H1 (cell line): ENCODE results near the gene CCDC141. TPM values are rescaled to one million over a fixed set of nuclear protein-coding genes. Genes with fewer than 3 reads are reported as not detected.

Experiments
- CTCF ChIA-PET: fragments of 300-600 bp; sonication (Branson Sonifier 250); formaldehyde crosslinking; loops from one replicate; lab custom pipeline; 2021; ENCODE audit not compliant: partially characterized antibody; lab: Charles Lee
- POLR2A ChIA-PET: fragments of 300-600 bp; sonication (Branson Sonifier 250); formaldehyde crosslinking; loops from one replicate; lab custom pipeline; 2021; ENCODE audit warnings: inconsistent platforms; ENCODE audit not compliant: partially characterized antibody; lab: Charles Lee
- DNase-seq, 2 experiments: peaks; one replicate each; pipeline versions ENCODE4 v3.0.0 to v3.0.0-alpha.2; 2010 to 2022; ENCODE audit warnings: low spot score in 2 of 2, low read depth in 1 of 2, mixed read lengths in 1 of 2
- FAIRE-seq: peaks from 2 replicates; lab custom pipeline; 2011; peaks lifted over from hg19 to GRCh38; lab: Jason Lieb, UNC
- H2AFZ ChIP-seq: 2 replicates; pipeline ENCODE4 v1.8.1; 2012; ENCODE audit warnings: low read length, inconsistent platforms
- H2AK5ac ChIP-seq: 2 replicates; pipeline ENCODE4 v1.6.1; 2013; ENCODE audit warnings: low read depth, low read length
- H2BK120ac ChIP-seq: replicated peaks from 2 replicates; pipeline ENCODE3; 2013; ENCODE audit warnings: low read depth, low read length, inconsistent platforms
- H2BK12ac ChIP-seq: 2 replicates; pipeline ENCODE4 v1.6.1; 2013; ENCODE audit warnings: low read depth, low read length
- H2BK15ac ChIP-seq: 2 replicates; pipeline ENCODE4 v1.6.1; 2013; ENCODE audit warnings: low read length
- H2BK20ac ChIP-seq: 2 replicates; pipeline ENCODE4 v1.6.1; 2013; ENCODE audit warnings: low read length
- H2BK5ac ChIP-seq: 2 replicates; pipeline ENCODE4 v1.6.1; 2013; ENCODE audit warnings: low read depth, low read length
- H3K14ac ChIP-seq: 2 replicates; pipeline ENCODE4 v1.6.1; 2013; ENCODE audit warnings: inconsistent platforms; ENCODE audit not compliant: insufficient read length
- H3K18ac ChIP-seq: 2 replicates; pipeline ENCODE4 v1.6.1; 2013; ENCODE audit warnings: low read length; ENCODE audit errors: extremely low read depth
- H3K23ac ChIP-seq: 2 replicates; pipeline ENCODE4 v1.6.1; 2013; ENCODE audit warnings: inconsistent platforms; ENCODE audit not compliant: insufficient read length
- H3K23me2 ChIP-seq: 2 replicates; pipeline ENCODE4 v1.6.1; 2013; ENCODE audit warnings: low read depth, low read length
- H3K27ac ChIP-seq: 2 replicates; pipeline ENCODE4 v1.6.1; 2011; ENCODE audit warnings: low read depth, low read length, inconsistent platforms
- H3K27me3 ChIP-seq, 4 experiments: replicated peaks in 1 of 4; 1 replicate in 1 of 4; 2 replicates in 3 of 4; pipeline versions ENCODE4 v1.6.1 to v1.8.1; 2011 to 2013; ENCODE audit warnings: low read length in 3 of 4, mild to moderate bottlenecking in 3 of 4, inconsistent platforms in 2 of 4, mixed read lengths in 2 of 4, moderate library complexity in 1 of 4; ENCODE audit not compliant: control insufficient read depth in 3 of 4, insufficient read depth in 3 of 4; ENCODE audit errors: extremely low read depth in 1 of 4
- H3K36me3 ChIP-seq, 4 experiments: 2 replicates each; pipeline versions ENCODE4 v1.6.1 to v1.8.1; 2011 to 2013; ENCODE audit warnings: mild to moderate bottlenecking in 4 of 4, low read length in 3 of 4, moderate library complexity in 2 of 4, control low read depth in 1 of 4, inconsistent platforms in 1 of 4; ENCODE audit not compliant: insufficient read depth in 4 of 4, control insufficient read depth in 2 of 4
- H3K4ac ChIP-seq: replicated peaks from 2 replicates; pipeline ENCODE3; 2013; ENCODE audit warnings: low read length, low read depth, mixed read lengths, inconsistent platforms; ENCODE audit not compliant: insufficient read length
- H3K4me1 ChIP-seq, 4 experiments: replicated peaks in 1 of 4; 1 replicate in 1 of 4; 2 replicates in 3 of 4; pipeline versions ENCODE4 v1.6.1 to v1.8.1; 2011 to 2013; ENCODE audit warnings: low read length in 3 of 4, inconsistent platforms in 2 of 4, mixed read lengths in 1 of 4; ENCODE audit not compliant: insufficient read depth in 4 of 4, control insufficient read depth in 3 of 4
- H3K4me2 ChIP-seq, 2 experiments: 2 replicates each; pipeline versions ENCODE4 v1.6.1 to v1.8.1; 2011 to 2013; ENCODE audit warnings: low read depth in 2 of 2, low read length in 2 of 2, control low read depth in 1 of 2, inconsistent platforms in 1 of 2, mild to moderate bottlenecking in 1 of 2; ENCODE audit not compliant: insufficient read depth in 1 of 2
- H3K4me3 ChIP-seq, 4 experiments: fragments of 200-600, 300-600 bp in 1 of 4; sonication (generic), shearing (Covaris generic), sonication (Bioruptor Twin) in 1 of 4; 2 replicates each; pipeline versions ENCODE4 v1.5.1 to v1.8.1; 2011 to 2016; ENCODE audit warnings: low read length in 4 of 4, low read depth in 3 of 4, control low read depth in 2 of 4, inconsistent platforms in 2 of 4, mild to moderate bottlenecking in 2 of 4, mixed read lengths in 1 of 4, moderate library complexity in 1 of 4; ENCODE audit not compliant: insufficient read depth in 2 of 4; ENCODE audit errors: extremely low read depth in 1 of 4
- H3K56ac ChIP-seq: replicated peaks from 2 replicates; pipeline ENCODE3; 2013; ENCODE audit warnings: low read depth, mild to moderate bottlenecking, mixed read lengths, low read length, inconsistent platforms; ENCODE audit not compliant: insufficient read length
- H3K79me1 ChIP-seq: 2 replicates; pipeline ENCODE4 v1.6.1; 2013; ENCODE audit warnings: low read depth, low read length, control low read depth
- H3K79me2 ChIP-seq, 2 experiments: 2 replicates each; pipeline versions ENCODE4 v1.6.1 to v1.8.1; 2012 to 2013; ENCODE audit warnings: low read length in 2 of 2, mild to moderate bottlenecking in 2 of 2, inconsistent platforms in 1 of 2; ENCODE audit not compliant: insufficient read depth in 2 of 2, control insufficient read depth in 1 of 2
- H3K9ac ChIP-seq, 4 experiments: replicated peaks in 1 of 4; 1 replicate in 1 of 4; 2 replicates in 3 of 4; pipeline versions ENCODE4 v1.6.1 to v1.8.1; 2011 to 2013; ENCODE audit warnings: low read depth in 3 of 4, low read length in 3 of 4, control low read depth in 2 of 4, mild to moderate bottlenecking in 2 of 4, moderate library complexity in 2 of 4, inconsistent platforms in 1 of 4; ENCODE audit errors: extremely low read depth in 1 of 4
- H3K9me3 ChIP-seq, 2 experiments: 2 replicates each; pipeline versions ENCODE4 v1.6.1 to v1.8.1; 2012 to 2013; ENCODE audit warnings: mild to moderate bottlenecking in 2 of 2, moderate library complexity in 2 of 2, control low read depth in 1 of 2, inconsistent platforms in 1 of 2, low read depth in 1 of 2, low read length in 1 of 2, mixed read lengths in 1 of 2; ENCODE audit not compliant: insufficient read depth in 2 of 2
- H4K20me1 ChIP-seq, 2 experiments: replicated peaks in 1 of 2; 2 replicates each; pipeline versions ENCODE3 to v1.8.1; 2011 to 2013; ENCODE audit warnings: inconsistent platforms in 2 of 2, low read length in 2 of 2, mild to moderate bottlenecking in 1 of 2; ENCODE audit not compliant: insufficient read depth in 2 of 2, control insufficient read depth in 1 of 2
- H4K5ac ChIP-seq: 2 replicates; pipeline ENCODE4 v1.6.1; 2013; ENCODE audit warnings: low read length, low read depth, mixed read lengths, inconsistent platforms; ENCODE audit not compliant: insufficient read length
- H4K8ac ChIP-seq: 2 replicates; pipeline ENCODE4 v1.8.0; 2013; ENCODE audit warnings: mild to moderate bottlenecking, moderate library complexity, low read length, inconsistent platforms; ENCODE audit not compliant: insufficient read depth; ENCODE audit errors: extremely low read depth
- H4K91ac ChIP-seq: replicated peaks from 2 replicates; pipeline ENCODE3; 2013; ENCODE audit warnings: low read length, mixed read lengths, inconsistent platforms; ENCODE audit not compliant: insufficient read length
- CEBPB ChIP-seq: IDR thresholded peaks from 2 replicates; pipeline ENCODE4 v1.6.1; 2012; ENCODE audit warnings: low read depth, low read length
- CHD1 ChIP-seq: IDR thresholded peaks from 2 replicates; pipeline ENCODE4 v1.6.1; 2012; ENCODE audit warnings: low read depth, low read length, improper control_type of control experiment
- E2F6 ChIP-seq: IDR thresholded peaks from 2 replicates; pipeline ENCODE4 v1.6.1; 2012; ENCODE audit warnings: inconsistent platforms
- GABPA ChIP-seq: IDR thresholded peaks from 2 replicates; pipeline ENCODE4 v1.6.1; 2011; ENCODE audit warnings: mild to moderate bottlenecking, low read length, moderate library complexity, borderline replicate concordance; ENCODE audit not compliant: insufficient read depth
- MAX ChIP-seq: IDR thresholded peaks from 2 replicates; pipeline ENCODE4 v1.6.1; 2012; ENCODE audit warnings: inconsistent platforms
- NANOG ChIP-seq: IDR thresholded peaks from 2 replicates; pipeline ENCODE4 v1.6.1; 2011; ENCODE audit warnings: low read length, low read depth, mild to moderate bottlenecking, inconsistent platforms; ENCODE audit not compliant: insufficient read depth, poor library complexity, severe bottlenecking
- POLR2A ChIP-seq, 2 experiments: IDR thresholded peaks; 1 replicate in 1 of 2; 2 replicates in 1 of 2; pipeline ENCODE4 v1.6.1; 2011; ENCODE audit warnings: low read depth in 2 of 2, low read length in 2 of 2, mild to moderate bottlenecking in 2 of 2; ENCODE audit errors: control extremely low read depth in 1 of 2
- TAF1 ChIP-seq: IDR thresholded peaks from 2 replicates; pipeline ENCODE4 v1.6.1; 2011; ENCODE audit warnings: mild to moderate bottlenecking, low read depth, low read length
- TBP ChIP-seq: IDR thresholded peaks from 2 replicates; pipeline ENCODE4 v1.6.1; 2011; ENCODE audit warnings: low read depth, low read length, improper control_type of control experiment
- USF2 ChIP-seq: IDR thresholded peaks from 2 replicates; pipeline ENCODE4 v1.6.1; 2011; ENCODE audit warnings: low read length, improper control_type of control experiment
- ZNF274 ChIP-seq: IDR thresholded peaks from 2 replicates; pipeline ENCODE4 v1.7.0; 2012; ENCODE audit warnings: low read length, borderline replicate concordance; ENCODE audit errors: extremely low read depth
- WGBS, 2 experiments: shearing (Covaris generic) in 1 of 2; methylation state at CpG; one replicate each; pipeline versions ENCODE4 v1.1.6 to v1.1.7; 2013 to 2015; ENCODE audit warnings: low lambda C conversion rate in 2 of 2, mixed read lengths in 2 of 2, inconsistent platforms in 1 of 2, low coverage in 1 of 2, missing lambda C conversion rate in 1 of 2; ENCODE audit not compliant: insufficient replicate concordance in 2 of 2, insufficient coverage in 1 of 2, insufficient read length in 1 of 2; ENCODE audit errors: extremely low coverage in 1 of 2, missing lambda C conversion rate in 1 of 2; 5-methylcytosine and 5-hydroxymethylcytosine counted together
- polyA plus RNA-seq, 7 experiments: library from polyadenylated mRNA; depleted of rRNA in 3 of 7; stranded (reverse) in 5 of 7; unstranded in 2 of 7; fragments of >200 nt in 5 of 7; fragments of 200-250 nt in 2 of 7; gene quantifications; 1 replicate in 5 of 7; 2 replicates in 1 of 7; 4 replicates in 1 of 7; pipeline versions ENCODE4 v1.2.1 to v1.2.3, GENCODE V29; 2011 to 2013; ENCODE audit warnings: missing spikeins in 2 of 7, mixed read lengths in 2 of 7
- total RNA-seq: library from RNA; stranded (reverse); fragmentation: NEBNext Ultra II Directional; extraction: Animal tissue kit (Norgen Biotek cat#: 25700); gene quantifications from 2 replicates; pipeline ENCODE4 v1.2.1, GENCODE V29; 2021

Gene CCDC141
- total and polyA plus RNA-seq, 2 of the 8 experiments (the other 6 are each of a cell fraction or from before 2014, with no cell fraction given) = 0.56 to 21.6 TPM

GRCh38 chr2:178827739-178828485 lies 222.0 kb downstream of the CCDC141 start:
- Histone ChIP-seq H3K4me3 (no peak overlapping the region), H3K4ac (no peak overlapping the region), H3K9ac (no peak overlapping the region), H4K91ac (no peak overlapping the region), H2BK15ac (no peak overlapping the region), H3K27me3 (no peaks in the 10 kb centered on the region), H2BK5ac (no peak overlapping the region), H3K56ac (no peak overlapping the region), H2AK5ac (no peak overlapping the region), H2AFZ (no peak overlapping the region), H4K8ac (no peak overlapping the region), H3K79me1 (no peaks in the 10 kb centered on the region), H3K4me1 (peaks cover 0 to 3% (median 0%) of the 10 kb centered on the region in 4 experiments; a peak in 1 of 7 replicates), H3K9me3 (no peaks in the 10 kb centered on the region), H4K20me1 (no peaks in the 10 kb centered on the region), H3K4me2 (no peak overlapping the region), H3K23me2 (no peaks in the 10 kb centered on the region), H3K27ac (no peak overlapping the region), H3K79me2 (no peaks in the 10 kb centered on the region), H2BK120ac (no peak overlapping the region), H3K14ac (no peak overlapping the region), H3K23ac (no peak overlapping the region), H2BK12ac (no peak overlapping the region), H3K18ac (no peak overlapping the region), H2BK20ac (no peak overlapping the region), H3K36me3 (no peaks in the 10 kb centered on the region), H4K5ac (no peak overlapping the region)
- DNase-seq = no peak
- FAIRE-seq = no peak
- POLR2A ChIA-PET = interaction anchor here (0.9 kb wide), 1 partner anchor 14 kb away, joined by 4 read pairs; no protein-coding TSS in a partner anchor
- CTCF ChIA-PET = interaction anchor here (1.0 to 1.6 kb wide), 6 partner anchors 14 to 192 kb away, joined by 3 to 6 read pairs (median 3); no protein-coding TSS in a partner anchor
- 88% methylated on average over 9 of the region's 9 CpGs; no CpG with 5 or more reads in 1 of the 2 experiments for WGBS, 2 experiments
- TF ChIP-seq GABPA (no peak), E2F6 (no peak), CEBPB (no peak), USF2 (no peak), ZNF274 (no peak), NANOG (no peak), MAX (no peak), TBP (no peak), POLR2A (IDR thresholded peaks at IDR 0.05; ENCODE audit: control extremely low read depth in 1 of 2, low read depth in 2 of 2, low read length in 2 of 2) (no peak), CHD1 (no peak), TAF1 (no peak)
